OCI-LY7 (cell line): Measurements from ENCODE around the gene CTNNBIP1.

Source experiments
- CTCF ChIP-seq: fragments of 200-600 bp; sonication (generic); conservative IDR thresholded peaks from 2 replicates; pipeline ENCODE4 v1.5.1; 2014; ENCODE audit warnings: mild to moderate bottlenecking, antibody characterized with exemption, low read length, moderate library complexity, mixed read lengths
- EZH2phosphoT487 ChIP-seq: fragments of 200-600 bp; sonication (generic); IDR thresholded peaks from 2 replicates; pipeline ENCODE4 v1.6.1; 2018; ENCODE audit warnings: low read depth, borderline replicate concordance, mild to moderate bottlenecking, mixed run types, antibody characterized with exemption, low read length, moderate library complexity, mixed read lengths

GRCh38 chr1:9912264-9912936 is 2.3 kb upstream of the CTNNBIP1 start:
- TF ChIP-seq CTCF: no peak
- no peak for TF ChIP-seq EZH2phosphoT487
